ENCODE results near the gene IGFBP2.

The IGFBP2 gene

DNA sequence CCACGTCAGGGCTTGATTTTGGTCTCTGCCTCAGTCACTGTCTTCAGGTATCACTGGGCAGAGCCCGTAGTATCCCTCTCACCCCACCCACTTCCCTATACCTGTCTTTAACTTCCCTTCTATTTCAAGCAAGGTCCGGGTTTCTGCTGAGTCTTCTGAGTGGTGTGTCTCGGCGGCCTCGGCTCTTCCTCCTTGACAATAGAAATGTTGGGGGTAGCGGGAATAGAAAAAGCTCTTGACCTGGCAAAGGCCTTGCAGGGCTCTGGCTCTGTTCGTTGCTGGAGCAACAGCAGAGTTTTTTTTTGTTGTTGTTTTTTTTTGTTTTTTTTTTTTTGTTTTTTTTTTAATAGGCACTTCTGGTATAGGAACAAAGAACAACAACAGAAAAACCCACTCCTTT, 78.1 kb downstream of the IGFBP2 start:
- no peak for DNase-seq (ENCODE audit: low spot score)

DNA sequence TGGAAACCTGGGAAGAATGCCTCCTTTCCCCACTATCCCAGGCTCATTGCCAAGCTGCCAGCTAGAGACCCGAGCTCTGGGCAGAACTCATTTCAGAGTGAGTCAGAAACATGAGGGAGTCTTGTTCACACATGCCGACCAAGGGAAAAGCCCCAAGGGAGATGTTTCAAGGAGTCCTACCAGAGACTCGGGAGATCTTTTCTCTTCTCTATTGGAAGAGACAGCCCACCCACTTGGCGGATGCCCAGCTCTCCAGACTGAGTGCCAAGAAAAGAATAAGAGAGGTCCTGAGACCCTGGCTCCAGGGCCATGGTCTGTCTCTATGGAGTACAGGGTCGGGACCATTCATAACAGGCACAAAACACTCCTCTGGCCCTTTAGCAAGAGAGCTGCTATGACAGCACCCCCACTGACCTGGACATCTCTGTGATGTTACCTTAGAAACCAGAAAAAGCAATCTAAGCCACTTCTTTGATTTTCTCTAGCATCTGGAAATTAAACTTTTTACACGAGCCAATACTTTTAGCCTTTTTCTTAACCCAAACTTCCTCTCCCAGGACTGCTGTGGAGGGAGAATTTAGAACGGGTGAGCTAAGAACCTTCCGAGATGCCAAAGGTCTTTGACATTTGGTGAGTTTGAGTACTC, 80.6 kb downstream of the IGFBP2 start:
- no peak for DNase-seq (ENCODE audit: low spot score)
